ENCODE measurements around the gene TNIP2.

GRCh38 chr4:2699534-2699933 lies 56.6 kb downstream of the TNIP2 start:
- TF ChIP-seq, protein P1, sequence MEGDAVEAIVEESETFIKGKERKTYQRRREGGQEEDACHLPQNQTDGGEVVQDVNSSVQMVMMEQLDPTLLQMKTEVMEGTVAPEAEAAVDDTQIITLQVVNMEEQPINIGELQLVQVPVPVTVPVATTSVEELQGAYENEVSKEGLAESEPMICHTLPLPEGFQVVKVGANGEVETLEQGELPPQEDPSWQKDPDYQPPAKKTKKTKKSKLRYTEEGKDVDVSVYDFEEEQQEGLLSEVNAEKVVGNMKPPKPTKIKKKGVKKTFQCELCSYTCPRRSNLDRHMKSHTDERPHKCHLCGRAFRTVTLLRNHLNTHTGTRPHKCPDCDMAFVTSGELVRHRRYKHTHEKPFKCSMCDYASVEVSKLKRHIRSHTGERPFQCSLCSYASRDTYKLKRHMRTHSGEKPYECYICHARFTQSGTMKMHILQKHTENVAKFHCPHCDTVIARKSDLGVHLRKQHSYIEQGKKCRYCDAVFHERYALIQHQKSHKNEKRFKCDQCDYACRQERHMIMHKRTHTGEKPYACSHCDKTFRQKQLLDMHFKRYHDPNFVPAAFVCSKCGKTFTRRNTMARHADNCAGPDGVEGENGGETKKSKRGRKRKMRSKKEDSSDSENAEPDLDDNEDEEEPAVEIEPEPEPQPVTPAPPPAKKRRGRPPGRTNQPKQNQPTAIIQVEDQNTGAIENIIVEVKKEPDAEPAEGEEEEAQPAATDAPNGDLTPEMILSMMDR (conservative IDR thresholded peaks at IDR 0.05; ENCODE audit: low read depth, low read length) = no peak
- TF ChIP-seq EZH2 (IDR thresholded peaks at IDR 0.05; ENCODE audit: borderline replicate concordance, low read depth, low read length, poor library complexity, severe bottlenecking) = no peak

All from A673 (cell line).